Measurements from ENCODE around the gene CCDC192.

The CCDC192 gene

GRCh38 chr5:127931396-127931795, 228.2 kb downstream of the CCDC192 start:
- DNase-seq, result no peak

GRCh38 chr5:127933348-127933747, 230.2 kb downstream of the CCDC192 start:
- DNase-seq, result no peak

- no peak for DNase-seq
These were observed 231.6 kb downstream of the CCDC192 start for GRCh38 chr5:127934791-127935256.

- DNase-seq, result no peak
These were observed 232.2 kb downstream of the CCDC192 start for GRCh38 chr5:127935398-127935797.

GRCh38 chr5:127936439-127936972, 233.3 kb downstream of the CCDC192 start:
- no peak for DNase-seq

GRCh38 chr5:127938746-127939145, 235.6 kb downstream of the CCDC192 start:
- DNase-seq, result no peak

GRCh38 chr5:127940854-127941253, 237.7 kb downstream of the CCDC192 start:
- DNase-seq, result no peak

GRCh38 chr5:127941646-127942045, 238.5 kb downstream of the CCDC192 start:
- no peak for DNase-seq

- DNase-seq, result no peak
These were observed 239.3 kb downstream of the CCDC192 start for GRCh38 chr5:127942246-127943060.

GRCh38 chr5:127943061-127943371, 239.8 kb downstream of the CCDC192 start:
- DNase-seq, result no peak

- DNase-seq, result no peak
These were observed 240.9 kb downstream of the CCDC192 start for GRCh38 chr5:127944125-127944524.

GRCh38 chr5:127947941-127948340, 244.8 kb downstream of the CCDC192 start:
- no peak for DNase-seq

GRCh38 chr5:127950707-127951391, 247.7 kb downstream of the CCDC192 start:
- no peak for DNase-seq

- no peak for DNase-seq
These were observed 248.6 kb downstream of the CCDC192 start for GRCh38 chr5:127951791-127952190.

GRCh38 chr5:127957183-127957582, 254.0 kb downstream of the CCDC192 start:
- peak; percentile 45 for DNase-seq

GRCh38 chr5:127957701-127958239, 254.6 kb downstream of the CCDC192 start:
- no peak for DNase-seq

- no peak for DNase-seq
These were observed 255.3 kb downstream of the CCDC192 start for GRCh38 chr5:127958421-127959011.

- DNase-seq, result peak; percentile 22
These were observed 256.1 kb downstream of the CCDC192 start for GRCh38 chr5:127959152-127959764.

GRCh38 chr5:127960270-127960691, 257.1 kb downstream of the CCDC192 start:
- DNase-seq, result no peak

- DNase-seq, result no peak
These were observed 258.0 kb downstream of the CCDC192 start for GRCh38 chr5:127961006-127961762.

- no peak for DNase-seq
These were observed 258.6 kb downstream of the CCDC192 start for GRCh38 chr5:127961763-127962145.

GRCh38 chr5:127962491-127962890, 259.3 kb downstream of the CCDC192 start:
- DNase-seq, result no peak

Data from NCI-H446 treated with DMSO at 0.1 percent for 48 hours (cell line).